ENCODE results near the gene CNOT9.
"Not testable (repeated sequence)": the region's sequence is repeated elsewhere in the genome, so short reads cannot be mapped to it uniquely, and the experiment has no call there.

CNOT9 gene

GRCh38 chr2:218536804-218537494 is 31.7 kb upstream of the CNOT9 start:
- peaks cover 5% of the 10 kb centered on the region for H3K36me3 ChIP-seq (ENCODE audit: control insufficient read depth, insufficient read depth, low read length)
- no peak for TF ChIP-seq CTCF (IDR thresholded peaks at IDR 0.05; ENCODE audit: insufficient read depth, low read length, poor library complexity, severe bottlenecking)
- no peak for DNase-seq (ENCODE audit: extremely low read depth, insufficient read length)
- H3K27me3 ChIP-seq (replicated peaks; ENCODE audit: control insufficient read depth, insufficient read depth, low read length) = no peaks in the 10 kb centered on the region
- H3K4me3 ChIP-seq (replicated peaks; ENCODE audit: low read depth, low read length) = no peak overlapping the region

GRCh38 chr2:218540015-218540414 is 28.6 kb upstream of the CNOT9 start:
- peaks cover 9% of the 10 kb centered on the region for H3K36me3 ChIP-seq (ENCODE audit: control insufficient read depth, insufficient read depth, low read length)
- no peak overlapping the region for H3K4me3 ChIP-seq (replicated peaks; ENCODE audit: low read depth, low read length)
- no peaks in the 10 kb centered on the region for H3K27me3 ChIP-seq (replicated peaks; ENCODE audit: control insufficient read depth, insufficient read depth, low read length)
- no peak for DNase-seq (ENCODE audit: extremely low read depth, insufficient read length)
- TF ChIP-seq CTCF (IDR thresholded peaks at IDR 0.05; ENCODE audit: insufficient read depth, low read length, poor library complexity, severe bottlenecking) = no peak

- TF ChIP-seq CTCF (IDR thresholded peaks at IDR 0.05; ENCODE audit: insufficient read depth, low read length, poor library complexity, severe bottlenecking) = no peak
- no peak overlapping the region for H3K4me3 ChIP-seq (replicated peaks; ENCODE audit: low read depth, low read length)
- no peaks in the 10 kb centered on the region for H3K27me3 ChIP-seq (replicated peaks; ENCODE audit: control insufficient read depth, insufficient read depth, low read length)
- peaks cover 8% of the 10 kb centered on the region for H3K36me3 ChIP-seq (ENCODE audit: control insufficient read depth, insufficient read depth, low read length)
- DNase-seq (ENCODE audit: extremely low read depth, insufficient read length) = no peak
Measured at GRCh38 chr2:218546012-218546411, 22.6 kb upstream of the CNOT9 start.

GRCh38 chr2:218547511-218547910 is 21.1 kb upstream of the CNOT9 start:
- no peak for TF ChIP-seq CTCF (IDR thresholded peaks at IDR 0.05; ENCODE audit: insufficient read depth, low read length, poor library complexity, severe bottlenecking)

GRCh38 chr2:218547978-218548377 is 20.7 kb upstream of the CNOT9 start:
- no peak for DNase-seq (ENCODE audit: extremely low read depth, insufficient read length)
- H3K27me3 ChIP-seq (replicated peaks; ENCODE audit: control insufficient read depth, insufficient read depth, low read length) = no peaks in the 10 kb centered on the region
- TF ChIP-seq CTCF (IDR thresholded peaks at IDR 0.05; ENCODE audit: insufficient read depth, low read length, poor library complexity, severe bottlenecking) = no peak
- peaks cover 8% of the 10 kb centered on the region for H3K36me3 ChIP-seq (ENCODE audit: control insufficient read depth, insufficient read depth, low read length)
- H3K4me3 ChIP-seq (replicated peaks; ENCODE audit: low read depth, low read length) = no peak overlapping the region

More at GRCh38 chr2:218547511-218547910, 21.1 kb upstream of the CNOT9 start:
- Histone ChIP-seq H3K36me3 (ENCODE audit: control insufficient read depth, insufficient read depth, low read length) (peaks cover 6% of the 10 kb centered on the region), H3K4me3 (replicated peaks; ENCODE audit: low read depth, low read length) (no peak overlapping the region), H3K27me3 (replicated peaks; ENCODE audit: control insufficient read depth, insufficient read depth, low read length) (no peaks in the 10 kb centered on the region)
- no peak for DNase-seq (ENCODE audit: extremely low read depth, insufficient read length)

GRCh38 chr2:218554225-218554624 is 14.4 kb upstream of the CNOT9 start:
- not testable (repeated sequence) for DNase-seq (ENCODE audit: extremely low read depth, insufficient read length); H3K4me3 ChIP-seq (replicated peaks; ENCODE audit: low read depth, low read length); H3K36me3 ChIP-seq (ENCODE audit: control insufficient read depth, insufficient read depth, low read length); H3K27me3 ChIP-seq (replicated peaks; ENCODE audit: control insufficient read depth, insufficient read depth, low read length)
